Skin of body (tissue), 2 donors: ENCODE data around the gene SERINC5. TPM values are rescaled to one million over a fixed set of nuclear protein-coding genes. Genes with fewer than 3 reads are reported as not detected.
"Not testable (repeated sequence)": the region's sequence is repeated elsewhere in the genome, so short reads cannot be mapped to it uniquely, and the experiment has no call there.

Experiments
- DNase-seq: peaks from one replicate; lab custom pipeline; 2025; lab: John Stamatoyannopoulos, UW
- total RNA-seq: library from RNA; depleted of rRNA; stranded (reverse); fragments of >200 nt; gene quantifications from one replicate; pipeline ENCODE4 v1.2.3, GENCODE V29; 2014

The SERINC5 gene
- total RNA-seq, 1 donor from 2014 or later = 41.2 TPM

DNA sequence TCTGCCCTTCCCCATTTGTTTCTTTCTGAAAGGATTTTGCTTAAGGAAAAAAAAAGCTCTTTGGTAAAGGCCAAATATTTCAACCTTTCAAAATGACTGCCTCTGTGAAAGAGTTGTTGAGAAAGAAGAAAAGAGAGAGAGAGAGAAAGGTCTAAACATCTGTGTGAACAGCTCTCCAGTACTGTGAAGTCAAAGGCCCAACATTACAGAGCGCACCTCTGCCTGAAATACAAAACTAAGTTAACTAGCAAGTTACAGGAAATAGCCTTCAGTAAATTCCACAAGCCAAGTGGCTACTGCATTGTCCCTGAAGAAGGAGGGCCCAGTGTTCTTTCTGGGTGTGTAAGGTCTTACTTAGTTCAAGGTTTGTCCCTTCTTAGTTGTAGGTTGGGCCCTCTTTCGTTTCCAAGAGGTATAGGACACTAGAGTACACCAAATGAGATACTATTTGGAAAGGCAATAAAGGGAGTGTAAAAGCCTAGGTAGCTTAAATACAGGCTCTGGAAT is 116.3 kb downstream of the SERINC5 start:
- no peak for DNase-seq

DNA sequence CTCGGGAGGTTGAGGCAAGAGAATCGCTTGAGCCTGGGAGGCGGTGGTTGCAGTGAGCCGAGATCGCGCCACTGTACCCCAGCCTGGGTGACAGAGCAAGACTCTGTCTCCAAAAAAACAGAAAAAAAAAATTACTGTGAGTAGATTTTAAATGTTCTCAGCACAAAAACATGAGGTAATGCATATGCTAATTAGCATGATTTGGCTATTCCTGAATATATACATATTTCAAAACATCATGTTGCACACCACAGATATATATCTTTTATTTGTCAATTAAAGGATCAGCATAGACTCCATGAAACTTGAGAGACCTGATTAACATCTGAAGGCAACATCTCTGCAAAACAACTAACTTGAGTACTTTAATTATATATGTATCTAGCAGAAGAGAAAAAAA is 117.4 kb downstream of the SERINC5 start:
- DNase-seq = no peak

DNA sequence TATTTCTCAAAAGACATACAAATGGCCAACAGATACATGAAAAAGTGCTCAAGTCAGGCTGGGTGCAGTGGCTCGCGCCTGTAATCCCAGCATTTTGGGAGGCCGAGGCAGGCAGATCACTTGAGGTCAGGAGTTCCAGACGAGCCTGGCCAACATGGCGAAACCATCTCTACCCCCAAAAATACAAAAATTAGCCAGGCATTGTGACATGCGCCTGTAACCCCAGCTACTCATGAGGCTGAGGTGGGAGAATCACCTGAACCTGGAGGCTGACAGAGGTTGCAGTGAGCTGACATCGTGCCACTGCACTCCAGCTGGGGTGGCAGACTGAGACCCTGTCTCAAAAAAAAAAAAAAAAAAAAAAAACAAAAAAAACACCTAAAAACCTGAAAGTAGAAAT is 119.0 kb downstream of the SERINC5 start:
- DNase-seq = not testable (repeated sequence)

DNA sequence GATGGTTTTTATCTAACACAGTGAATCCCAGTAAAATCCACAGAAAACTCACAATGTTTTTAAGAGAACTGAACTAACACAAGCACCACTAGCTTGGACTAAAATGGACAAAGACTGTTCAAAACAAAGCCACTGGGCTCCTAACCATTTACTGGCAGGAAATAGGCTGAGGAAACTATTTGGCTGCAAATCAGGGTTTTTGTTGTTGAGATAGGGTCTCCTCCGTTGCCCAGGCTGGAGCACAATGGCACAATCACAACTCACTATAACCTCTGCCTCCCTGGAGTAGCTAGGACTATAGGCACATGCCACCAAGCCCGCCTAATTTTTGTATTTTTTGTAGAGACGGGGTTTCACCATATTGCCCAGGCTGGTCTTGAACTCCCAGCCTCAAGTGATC is 121.0 kb downstream of the SERINC5 start:
- DNase-seq = no peak

- no peak for DNase-seq
These were observed 126.7 kb downstream of the SERINC5 start for GRCh38 chr5:80129146-80129545.

GRCh38 chr5:80128141-80128540 is 127.7 kb downstream of the SERINC5 start:
- DNase-seq = no peak

DNA sequence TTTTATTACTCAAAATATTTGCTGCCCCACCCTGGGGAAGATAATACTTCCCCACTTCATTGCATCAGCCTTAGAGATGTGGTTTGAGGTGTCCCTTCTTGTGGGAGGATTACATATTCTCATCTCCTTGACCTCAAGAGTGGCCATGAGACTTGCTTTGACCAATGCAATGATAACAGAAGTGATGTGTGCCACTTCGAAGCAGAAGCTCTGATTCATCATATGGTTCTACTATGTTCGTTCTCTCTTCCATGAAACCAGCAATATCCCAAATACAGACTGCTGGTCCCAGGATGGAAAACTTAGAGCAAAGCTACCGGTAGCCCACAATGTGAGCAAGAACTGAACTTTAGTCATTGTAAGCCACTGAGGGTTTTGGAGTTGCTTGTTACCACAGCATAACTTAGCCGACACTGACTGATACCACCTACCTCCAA is 128.7 kb downstream of the SERINC5 start:
- DNase-seq = no peak

- no peak for DNase-seq
These were observed 129.8 kb downstream of the SERINC5 start for GRCh38 chr5:80125962-80126480.

DNA sequence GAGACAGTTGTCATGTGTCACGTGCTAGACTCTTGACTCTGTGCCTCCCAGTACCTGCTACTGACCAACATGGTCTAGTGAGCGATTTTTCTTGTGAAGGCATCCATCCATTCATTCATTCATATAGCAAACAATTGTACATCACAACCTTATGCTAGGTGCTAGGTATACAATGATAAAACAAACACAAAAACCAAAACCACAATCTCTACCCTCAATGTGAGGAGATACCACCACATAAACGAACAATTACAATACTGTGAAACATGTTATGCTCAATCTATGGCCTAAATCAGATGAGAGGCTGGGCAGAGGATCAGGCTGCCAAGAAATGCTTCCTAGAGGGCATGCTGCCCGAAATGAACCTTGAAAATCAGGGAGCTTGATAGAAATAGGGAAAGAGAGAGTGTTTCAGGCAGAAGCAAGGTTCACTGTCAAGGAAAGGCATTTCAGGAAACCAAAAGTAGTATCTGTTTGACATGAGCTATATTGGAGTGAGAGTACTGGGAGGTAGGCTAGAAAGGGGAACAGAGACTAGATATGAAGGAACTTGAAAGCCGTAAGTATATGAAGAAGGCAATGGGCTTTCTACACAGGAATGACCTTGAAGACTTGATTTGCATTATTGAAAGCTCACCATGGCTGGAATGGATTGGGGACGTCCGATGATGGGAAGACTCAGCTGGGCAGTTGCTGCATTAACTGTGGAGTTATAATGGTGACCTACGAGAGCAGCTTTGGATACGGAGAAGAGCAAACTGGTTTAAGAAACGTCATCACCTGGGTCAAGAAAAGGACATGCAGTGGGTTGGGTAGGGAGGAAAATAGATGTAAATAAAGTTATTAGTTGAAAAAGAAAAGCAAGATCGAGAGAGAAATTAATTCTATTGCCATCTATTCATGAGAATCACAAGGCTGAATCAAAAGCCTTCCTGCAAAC is 130.6 kb downstream of the SERINC5 start:
- no peak for DNase-seq

- DNase-seq = no peak
These were observed 131.5 kb downstream of the SERINC5 start for GRCh38 chr5:80124121-80124918.

DNA sequence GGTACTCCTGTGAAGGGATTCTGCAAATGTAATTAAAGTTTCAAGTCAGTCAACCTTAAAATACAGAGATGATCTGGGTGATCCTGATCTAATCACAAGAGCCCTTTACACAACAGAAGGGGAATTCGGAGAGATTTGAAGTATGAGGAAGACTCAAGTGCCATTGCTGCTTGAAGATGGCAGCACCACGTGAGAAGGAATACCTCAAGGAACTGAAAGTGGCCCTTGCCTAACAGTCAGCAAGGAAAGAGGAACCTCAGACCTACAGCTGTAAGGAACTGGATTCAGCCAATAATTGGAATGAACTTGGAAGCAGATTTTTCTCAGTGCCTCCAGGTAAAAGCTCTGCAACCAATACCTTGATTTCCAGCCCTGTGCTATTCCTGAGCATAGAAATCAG is 133.3 kb downstream of the SERINC5 start:
- DNase-seq = no peak

DNA sequence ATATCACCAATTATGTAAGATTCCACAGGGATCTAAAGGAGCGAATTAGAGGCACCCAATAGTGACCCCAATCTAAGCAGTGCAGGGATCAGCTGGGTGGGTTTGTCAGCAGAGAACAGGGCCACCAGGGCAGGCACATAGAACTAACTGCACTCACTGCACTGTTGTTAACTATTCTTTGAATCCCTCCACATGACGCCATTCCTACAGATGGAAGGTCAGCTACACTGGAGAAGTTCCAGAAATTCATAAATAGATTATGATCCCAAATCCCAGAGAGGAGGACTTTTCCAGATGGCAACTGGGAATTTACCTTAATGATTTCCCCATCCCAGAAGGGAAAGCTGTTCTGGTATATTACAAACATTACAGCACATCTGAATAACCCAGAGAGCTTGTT is 136.5 kb downstream of the SERINC5 start:
- no peak for DNase-seq

DNA sequence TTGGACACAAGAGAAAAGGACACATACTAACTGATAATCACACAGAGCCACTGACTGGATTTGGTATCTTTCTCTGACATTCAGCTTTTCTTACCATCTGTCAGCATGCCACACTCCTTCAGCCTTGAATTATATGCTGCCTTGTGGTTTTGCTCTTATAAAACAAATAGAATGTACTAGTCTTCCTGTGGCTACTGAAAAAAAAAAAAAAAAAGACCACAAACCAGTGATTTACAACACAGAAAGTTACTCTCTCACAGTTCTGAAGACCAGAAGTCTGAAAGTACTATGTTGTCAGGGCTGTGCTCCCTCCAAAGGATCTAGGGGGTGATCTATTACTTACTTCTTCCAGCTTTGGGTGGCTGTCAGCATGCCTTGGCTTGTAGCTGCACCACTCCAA is 138.4 kb downstream of the SERINC5 start:
- DNase-seq = no peak

DNA sequence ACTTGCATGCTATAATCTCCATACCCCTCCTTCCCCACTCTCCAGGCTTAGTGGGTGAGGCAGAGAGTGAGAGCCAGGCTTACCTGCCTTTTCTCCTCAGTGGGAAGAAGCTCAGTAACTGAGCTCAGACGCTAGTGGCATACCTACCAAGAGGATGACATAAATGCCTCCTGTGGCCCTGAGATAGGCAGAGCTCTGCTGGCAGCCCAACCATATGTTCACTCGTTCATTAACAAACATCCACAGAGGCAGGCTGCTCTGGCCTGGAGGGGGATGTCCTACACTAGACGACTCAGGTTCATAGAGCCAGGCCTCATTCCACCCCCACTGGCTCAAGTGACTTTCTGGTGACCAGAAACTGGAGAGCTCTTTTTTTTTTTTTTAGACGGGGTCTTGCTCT is 139.4 kb downstream of the SERINC5 start:
- DNase-seq = no peak

GRCh38 chr5:80116000-80116399 is 139.8 kb downstream of the SERINC5 start:
- DNase-seq = no peak

DNA sequence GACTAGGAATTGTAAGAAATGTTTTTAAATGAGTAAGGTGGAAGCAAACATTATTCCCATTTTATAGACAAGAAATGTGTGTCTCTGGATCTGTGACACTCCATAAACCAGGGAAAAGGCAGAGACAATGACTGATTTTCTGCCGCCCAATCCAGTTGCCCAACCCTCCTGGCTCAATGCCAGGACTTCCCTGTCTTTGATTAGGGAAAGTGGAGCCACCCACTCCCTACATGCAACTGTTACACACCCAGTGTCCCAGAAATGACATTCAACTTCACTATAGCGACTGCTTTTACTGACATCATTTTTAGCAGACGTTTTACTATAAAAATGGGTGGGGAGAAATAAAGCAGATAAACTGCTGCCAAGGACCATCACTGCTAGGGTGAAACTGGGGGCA is 141.0 kb downstream of the SERINC5 start:
- no peak for DNase-seq

DNA sequence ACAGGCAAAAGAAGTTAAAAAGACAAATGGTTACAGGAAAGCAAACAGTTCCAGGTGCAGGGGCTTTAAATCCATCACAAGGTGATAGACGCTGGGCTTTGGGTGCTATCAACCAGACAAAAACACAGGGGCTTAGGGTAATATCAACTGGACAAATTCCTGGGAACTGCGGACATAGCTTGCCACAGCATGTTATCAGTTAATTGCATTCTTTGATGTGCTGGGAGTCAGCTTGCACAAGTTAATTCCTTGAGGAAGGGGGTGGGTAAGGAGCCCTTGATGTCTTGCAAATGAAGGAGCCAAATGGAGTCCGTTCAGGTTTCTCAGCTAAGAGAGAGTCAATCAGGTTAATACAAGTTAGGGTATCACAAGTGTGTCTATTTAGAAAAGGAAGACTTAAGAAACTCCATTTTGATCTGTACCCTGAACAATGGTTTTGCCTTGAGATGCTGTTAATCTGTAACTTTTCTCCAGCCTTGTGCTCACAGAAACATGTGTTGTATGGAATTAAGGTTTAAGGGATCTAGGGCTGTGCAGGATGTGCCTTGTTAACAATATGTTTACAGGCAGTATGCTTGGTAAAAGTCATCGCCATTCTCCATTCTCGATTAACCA is 144.4 kb downstream of the SERINC5 start:
- not testable (repeated sequence) for DNase-seq

DNA sequence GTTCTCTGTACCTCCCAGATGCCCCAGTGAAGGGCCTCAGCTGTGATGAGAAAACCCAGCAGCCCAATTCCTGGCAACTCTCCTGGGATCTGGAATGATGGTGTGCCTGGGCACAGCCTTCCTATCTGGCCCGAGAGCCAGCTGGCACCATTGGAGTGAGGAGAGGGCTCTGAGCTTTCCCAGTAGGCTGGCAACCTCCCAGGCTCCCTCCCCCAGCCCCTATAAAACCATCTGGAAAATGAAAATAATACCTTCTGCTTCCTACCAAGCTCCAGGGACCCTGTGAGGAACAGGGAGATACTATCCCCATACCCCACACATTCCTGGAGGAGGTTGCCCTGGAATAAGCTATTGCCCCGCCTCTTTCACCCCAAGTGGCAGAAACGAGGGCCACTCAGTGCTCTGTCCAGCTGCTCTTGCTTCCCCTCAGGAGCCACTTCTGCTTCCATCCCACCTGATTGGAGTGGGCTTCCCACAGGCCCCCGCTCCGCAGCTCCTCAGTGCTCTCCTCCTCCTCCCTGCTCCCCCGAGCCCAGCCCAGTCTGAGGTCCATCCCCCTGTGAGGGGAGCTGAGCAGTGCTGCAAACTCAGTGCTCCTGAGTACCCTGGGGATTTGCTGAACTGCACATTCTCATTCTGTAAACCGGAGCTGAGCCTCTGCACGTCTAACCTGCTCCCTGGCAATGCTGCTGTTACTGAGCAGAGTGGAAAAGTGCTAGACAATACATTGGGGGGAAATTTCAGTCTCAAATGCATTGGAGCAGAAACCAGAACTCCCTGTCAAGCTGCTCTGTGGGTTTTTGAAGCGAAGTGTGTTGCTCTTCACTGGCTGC is 146.0 kb downstream of the SERINC5 start:
- DNase-seq = no peak

GRCh38 chr5:80106916-80107315 is 148.9 kb downstream of the SERINC5 start:
- no peak for DNase-seq

DNA sequence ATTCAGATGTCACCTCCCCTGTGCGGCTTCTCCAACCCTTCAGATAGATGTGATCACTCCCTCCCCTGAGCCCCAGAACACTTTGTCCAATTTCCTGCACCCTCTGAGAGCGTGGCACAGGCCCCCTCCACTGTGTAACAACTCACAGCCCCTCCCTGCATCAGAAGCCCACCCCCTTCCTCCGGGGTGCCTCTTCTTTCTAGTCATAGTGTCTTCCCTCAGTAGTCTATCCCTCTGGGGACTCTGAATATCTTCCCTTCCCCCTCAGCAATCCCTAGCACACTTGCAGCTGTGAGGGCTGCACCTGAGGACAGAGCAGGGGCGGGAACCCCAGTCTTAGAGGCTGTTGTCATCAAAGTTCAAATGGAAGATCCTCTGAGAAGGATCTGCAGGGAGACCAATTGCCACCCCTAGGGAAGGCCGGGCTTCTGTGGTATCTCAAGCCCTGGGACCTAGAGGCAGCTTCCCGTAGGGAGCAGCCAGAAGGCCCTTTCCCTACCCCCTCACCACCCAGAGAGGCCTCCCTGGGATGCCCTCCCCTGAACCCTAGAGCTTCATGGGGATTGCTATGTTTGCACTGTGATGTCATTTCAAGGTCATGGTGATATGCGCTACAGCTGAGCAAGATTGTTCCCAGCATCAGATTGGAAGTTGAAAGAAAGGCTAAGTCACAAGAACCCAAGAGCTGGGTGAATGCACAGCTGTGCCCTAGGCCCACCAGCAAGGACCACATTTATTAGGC is 150.0 kb downstream of the SERINC5 start:
- no peak for DNase-seq
